H1 (cell line): ENCODE data around the gene SH3YL1. TPM values are rescaled to one million over a fixed set of nuclear protein-coding genes. Genes with fewer than 3 reads are reported as not detected.

ENCODE experiments used
- CTCF ChIA-PET: fragments of 300-600 bp; sonication (Branson Sonifier 250); formaldehyde crosslinking; loops from one replicate; lab custom pipeline; 2021; ENCODE audit not compliant: partially characterized antibody; lab: Charles Lee
- POLR2A ChIA-PET: fragments of 300-600 bp; sonication (Branson Sonifier 250); formaldehyde crosslinking; loops from one replicate; lab custom pipeline; 2021; ENCODE audit warnings: inconsistent platforms; ENCODE audit not compliant: partially characterized antibody; lab: Charles Lee
- DNase-seq, 2 experiments: peaks; one replicate each; pipeline versions ENCODE4 v3.0.0 to v3.0.0-alpha.2; 2010 to 2022; ENCODE audit warnings: low spot score in 2 of 2, low read depth in 1 of 2, mixed read lengths in 1 of 2
- FAIRE-seq: peaks from 2 replicates; lab custom pipeline; 2011; peaks lifted over from hg19 to GRCh38; lab: Jason Lieb, UNC
- H2AFZ ChIP-seq: 2 replicates; pipeline ENCODE4 v1.8.1; 2012; ENCODE audit warnings: low read length, inconsistent platforms
- H2AK5ac ChIP-seq: 2 replicates; pipeline ENCODE4 v1.6.1; 2013; ENCODE audit warnings: low read depth, low read length
- H2BK120ac ChIP-seq: replicated peaks from 2 replicates; pipeline ENCODE3; 2013; ENCODE audit warnings: low read depth, low read length, inconsistent platforms
- H2BK12ac ChIP-seq: 2 replicates; pipeline ENCODE4 v1.6.1; 2013; ENCODE audit warnings: low read depth, low read length
- H2BK15ac ChIP-seq: 2 replicates; pipeline ENCODE4 v1.6.1; 2013; ENCODE audit warnings: low read length
- H2BK20ac ChIP-seq: 2 replicates; pipeline ENCODE4 v1.6.1; 2013; ENCODE audit warnings: low read length
- H2BK5ac ChIP-seq: 2 replicates; pipeline ENCODE4 v1.6.1; 2013; ENCODE audit warnings: low read depth, low read length
- H3K14ac ChIP-seq: 2 replicates; pipeline ENCODE4 v1.6.1; 2013; ENCODE audit warnings: inconsistent platforms; ENCODE audit not compliant: insufficient read length
- H3K18ac ChIP-seq: 2 replicates; pipeline ENCODE4 v1.6.1; 2013; ENCODE audit warnings: low read length; ENCODE audit errors: extremely low read depth
- H3K23ac ChIP-seq: 2 replicates; pipeline ENCODE4 v1.6.1; 2013; ENCODE audit warnings: inconsistent platforms; ENCODE audit not compliant: insufficient read length
- H3K23me2 ChIP-seq: 2 replicates; pipeline ENCODE4 v1.6.1; 2013; ENCODE audit warnings: low read depth, low read length
- H3K27ac ChIP-seq: 2 replicates; pipeline ENCODE4 v1.6.1; 2011; ENCODE audit warnings: low read depth, low read length, inconsistent platforms
- H3K27me3 ChIP-seq, 4 experiments: replicated peaks in 1 of 4; 1 replicate in 1 of 4; 2 replicates in 3 of 4; pipeline versions ENCODE4 v1.6.1 to v1.8.1; 2011 to 2013; ENCODE audit warnings: low read length in 3 of 4, mild to moderate bottlenecking in 3 of 4, inconsistent platforms in 2 of 4, mixed read lengths in 2 of 4, moderate library complexity in 1 of 4; ENCODE audit not compliant: control insufficient read depth in 3 of 4, insufficient read depth in 3 of 4; ENCODE audit errors: extremely low read depth in 1 of 4
- H3K36me3 ChIP-seq, 4 experiments: 2 replicates each; pipeline versions ENCODE4 v1.6.1 to v1.8.1; 2011 to 2013; ENCODE audit warnings: mild to moderate bottlenecking in 4 of 4, low read length in 3 of 4, moderate library complexity in 2 of 4, control low read depth in 1 of 4, inconsistent platforms in 1 of 4; ENCODE audit not compliant: insufficient read depth in 4 of 4, control insufficient read depth in 2 of 4
- H3K4ac ChIP-seq: replicated peaks from 2 replicates; pipeline ENCODE3; 2013; ENCODE audit warnings: low read length, low read depth, mixed read lengths, inconsistent platforms; ENCODE audit not compliant: insufficient read length
- H3K4me1 ChIP-seq, 4 experiments: replicated peaks in 1 of 4; 1 replicate in 1 of 4; 2 replicates in 3 of 4; pipeline versions ENCODE4 v1.6.1 to v1.8.1; 2011 to 2013; ENCODE audit warnings: low read length in 3 of 4, inconsistent platforms in 2 of 4, mixed read lengths in 1 of 4; ENCODE audit not compliant: insufficient read depth in 4 of 4, control insufficient read depth in 3 of 4
- H3K4me2 ChIP-seq, 2 experiments: 2 replicates each; pipeline versions ENCODE4 v1.6.1 to v1.8.1; 2011 to 2013; ENCODE audit warnings: low read depth in 2 of 2, low read length in 2 of 2, control low read depth in 1 of 2, inconsistent platforms in 1 of 2, mild to moderate bottlenecking in 1 of 2; ENCODE audit not compliant: insufficient read depth in 1 of 2
- H3K4me3 ChIP-seq, 4 experiments: fragments of 200-600, 300-600 bp in 1 of 4; sonication (generic), shearing (Covaris generic), sonication (Bioruptor Twin) in 1 of 4; 2 replicates each; pipeline versions ENCODE4 v1.5.1 to v1.8.1; 2011 to 2016; ENCODE audit warnings: low read length in 4 of 4, low read depth in 3 of 4, control low read depth in 2 of 4, inconsistent platforms in 2 of 4, mild to moderate bottlenecking in 2 of 4, mixed read lengths in 1 of 4, moderate library complexity in 1 of 4; ENCODE audit not compliant: insufficient read depth in 2 of 4; ENCODE audit errors: extremely low read depth in 1 of 4
- H3K56ac ChIP-seq: replicated peaks from 2 replicates; pipeline ENCODE3; 2013; ENCODE audit warnings: low read depth, mild to moderate bottlenecking, mixed read lengths, low read length, inconsistent platforms; ENCODE audit not compliant: insufficient read length
- H3K79me1 ChIP-seq: 2 replicates; pipeline ENCODE4 v1.6.1; 2013; ENCODE audit warnings: low read depth, low read length, control low read depth
- H3K79me2 ChIP-seq, 2 experiments: 2 replicates each; pipeline versions ENCODE4 v1.6.1 to v1.8.1; 2012 to 2013; ENCODE audit warnings: low read length in 2 of 2, mild to moderate bottlenecking in 2 of 2, inconsistent platforms in 1 of 2; ENCODE audit not compliant: insufficient read depth in 2 of 2, control insufficient read depth in 1 of 2
- H3K9ac ChIP-seq, 4 experiments: replicated peaks in 1 of 4; 1 replicate in 1 of 4; 2 replicates in 3 of 4; pipeline versions ENCODE4 v1.6.1 to v1.8.1; 2011 to 2013; ENCODE audit warnings: low read depth in 3 of 4, low read length in 3 of 4, control low read depth in 2 of 4, mild to moderate bottlenecking in 2 of 4, moderate library complexity in 2 of 4, inconsistent platforms in 1 of 4; ENCODE audit errors: extremely low read depth in 1 of 4
- H3K9me3 ChIP-seq, 2 experiments: 2 replicates each; pipeline versions ENCODE4 v1.6.1 to v1.8.1; 2012 to 2013; ENCODE audit warnings: mild to moderate bottlenecking in 2 of 2, moderate library complexity in 2 of 2, control low read depth in 1 of 2, inconsistent platforms in 1 of 2, low read depth in 1 of 2, low read length in 1 of 2, mixed read lengths in 1 of 2; ENCODE audit not compliant: insufficient read depth in 2 of 2
- H4K20me1 ChIP-seq, 2 experiments: replicated peaks in 1 of 2; 2 replicates each; pipeline versions ENCODE3 to v1.8.1; 2011 to 2013; ENCODE audit warnings: inconsistent platforms in 2 of 2, low read length in 2 of 2, mild to moderate bottlenecking in 1 of 2; ENCODE audit not compliant: insufficient read depth in 2 of 2, control insufficient read depth in 1 of 2
- H4K5ac ChIP-seq: 2 replicates; pipeline ENCODE4 v1.6.1; 2013; ENCODE audit warnings: low read length, low read depth, mixed read lengths, inconsistent platforms; ENCODE audit not compliant: insufficient read length
- H4K8ac ChIP-seq: 2 replicates; pipeline ENCODE4 v1.8.0; 2013; ENCODE audit warnings: mild to moderate bottlenecking, moderate library complexity, low read length, inconsistent platforms; ENCODE audit not compliant: insufficient read depth; ENCODE audit errors: extremely low read depth
- H4K91ac ChIP-seq: replicated peaks from 2 replicates; pipeline ENCODE3; 2013; ENCODE audit warnings: low read length, mixed read lengths, inconsistent platforms; ENCODE audit not compliant: insufficient read length
- CTCF ChIP-seq, 3 experiments: IDR thresholded peaks; 1 replicate in 2 of 3; 2 replicates in 1 of 3; pipeline versions ENCODE4 v1.5.1 to v1.6.1; 2011; ENCODE audit warnings: low read length in 3 of 3, mild to moderate bottlenecking in 3 of 3, inconsistent platforms in 2 of 3, low read depth in 1 of 3, moderate library complexity in 1 of 3; ENCODE audit not compliant: insufficient read depth in 1 of 3; ENCODE audit errors: control extremely low read depth in 1 of 3
- RAD21 ChIP-seq, 2 experiments: IDR thresholded peaks in 1 of 2; conservative IDR thresholded peaks in 1 of 2; 2 replicates each; pipeline ENCODE4 v1.6.1; 2011; ENCODE audit warnings: low read depth in 2 of 2, low read length in 2 of 2, improper control_type of control experiment in 1 of 2, inconsistent platforms in 1 of 2, mild to moderate bottlenecking in 1 of 2, moderate library complexity in 1 of 2
- SP2 ChIP-seq: IDR thresholded peaks from 2 replicates; pipeline ENCODE4 v1.6.1; 2012; ENCODE audit warnings: mild to moderate bottlenecking, low read length, inconsistent platforms
- WGBS, 2 experiments: shearing (Covaris generic) in 1 of 2; methylation state at CpG; one replicate each; pipeline versions ENCODE4 v1.1.6 to v1.1.7; 2013 to 2015; ENCODE audit warnings: low lambda C conversion rate in 2 of 2, mixed read lengths in 2 of 2, inconsistent platforms in 1 of 2, low coverage in 1 of 2, missing lambda C conversion rate in 1 of 2; ENCODE audit not compliant: insufficient replicate concordance in 2 of 2, insufficient coverage in 1 of 2, insufficient read length in 1 of 2; ENCODE audit errors: extremely low coverage in 1 of 2, missing lambda C conversion rate in 1 of 2; 5-methylcytosine and 5-hydroxymethylcytosine counted together
- polyA plus RNA-seq, 7 experiments: library from polyadenylated mRNA; depleted of rRNA in 3 of 7; stranded (reverse) in 5 of 7; unstranded in 2 of 7; fragments of >200 nt in 5 of 7; fragments of 200-250 nt in 2 of 7; gene quantifications; 1 replicate in 5 of 7; 2 replicates in 1 of 7; 4 replicates in 1 of 7; pipeline versions ENCODE4 v1.2.1 to v1.2.3, GENCODE V29; 2011 to 2013; ENCODE audit warnings: missing spikeins in 2 of 7, mixed read lengths in 2 of 7
- total RNA-seq: library from RNA; stranded (reverse); fragmentation: NEBNext Ultra II Directional; extraction: Animal tissue kit (Norgen Biotek cat#: 25700); gene quantifications from 2 replicates; pipeline ENCODE4 v1.2.1, GENCODE V29; 2021

The SH3YL1 gene
- total and polyA plus RNA-seq, 2 of the 8 experiments (the other 6 are each of a cell fraction or from before 2014, with no cell fraction given) = 13.6 to 37.2 TPM

- H3K18ac ChIP-seq = no peak overlapping the region
- no peaks in the 10 kb centered on the region for H3K9me3 ChIP-seq
- no peak overlapping the region for H2BK20ac ChIP-seq
- no peak overlapping the region for H3K4me2 ChIP-seq
- no peak overlapping the region for H3K23ac ChIP-seq
- H3K14ac ChIP-seq = no peak overlapping the region
- H3K23me2 ChIP-seq = no peaks in the 10 kb centered on the region; the same call in 1 of the 2 replicates
- H2BK12ac ChIP-seq = no peak overlapping the region
- H3K4me3 ChIP-seq = no peak overlapping the region
- DNase-seq (no peak), FAIRE-seq (peak; percentile 50)
- H3K79me1 ChIP-seq = no peaks in the 10 kb centered on the region
- no peak overlapping the region for H3K4ac ChIP-seq
- no peak overlapping the region for H3K27ac ChIP-seq
- H3K36me3 ChIP-seq = peaks cover 0 to 19% (median 8%) of the 10 kb centered on the region in 4 experiments; a peak in 4 of 8 replicates
- H2BK5ac ChIP-seq = no peak overlapping the region
- H3K27me3 ChIP-seq = no peaks in the 10 kb centered on the region
- H3K79me2 ChIP-seq = no peaks in the 10 kb centered on the region
- CTCF ChIA-PET = interaction anchor here (0.7 to 6.6 kb wide), 27 partner anchors 8 to 391 kb away, joined by 3 to 38 read pairs (median 3); no protein-coding TSS in a partner anchor
- H3K56ac ChIP-seq = no peak overlapping the region
- no peak overlapping the region for H4K91ac ChIP-seq
- no peak overlapping the region for H2BK120ac ChIP-seq
- no peak overlapping the region for H2AK5ac ChIP-seq
- TF ChIP-seq CTCF (IDR thresholded peaks at IDR 0.05; ENCODE audit: control extremely low read depth in 1 of 3, insufficient read depth in 1 of 3, low read depth in 1 of 3, low read length in 3 of 3) = peak; percentile 22 to 54 (median 37)
- no peak for TF ChIP-seq SP2
- TF ChIP-seq RAD21 (IDR thresholded peaks at IDR 0.05 in 1 of 2, conservative IDR thresholded peaks at IDR 0.05 in 1 of 2; ENCODE audit: low read depth in 2 of 2, low read length in 2 of 2) = peak; percentile 35 to 40; a peak in 3 of 4 replicates
- TF ChIP-seq, all 59 proteins: peak for 2
- Histone ChIP-seq H4K8ac (no peak overlapping the region), H4K5ac (no peak overlapping the region), H3K4me1 (no peaks in the 10 kb centered on the region), H4K20me1 (peaks cover 0 to 2% of the 10 kb centered on the region in 2 experiments), H2BK15ac (no peak overlapping the region), H3K9ac (no peak overlapping the region), H2AFZ (no peak overlapping the region)
- 83% methylated on average over 5 of the region's 6 CpGs; no CpG with 5 or more reads in 1 of the 2 experiments for WGBS, 2 experiments
- POLR2A ChIA-PET = interaction anchor here (0.7 to 1.7 kb wide), 4 partner anchors 8 to 33 kb away, joined by 3 to 7 read pairs (median 3); partner anchors contain the start of genes ACP1 and SH3YL1
These were observed 17.2 kb downstream of the SH3YL1 start for GRCh38 chr2:246489-247144.
